DND-41 (cell line): Measurements from ENCODE around the gene TF.

ENCODE experiments used
- ATAC-seq: fragments of 200-7000 bp; cut with Tn5 transposase; 3 replicates; pipeline ENCODE4 v1.9.1; 2021; ENCODE audit warnings: low read depth; ENCODE audit not compliant: insufficient read depth
- DNase-seq: peaks from one replicate; pipeline ENCODE4 v3.0.0-alpha.2; 2020
- H2AFZ ChIP-seq: 2 replicates; pipeline ENCODE4 v1.6.0; 2012; ENCODE audit warnings: low read depth, low read length
- H3K27ac ChIP-seq: 2 replicates; pipeline ENCODE4 v1.5.1; 2012; ENCODE audit warnings: low read length, inconsistent platforms
- H3K27me3 ChIP-seq: fragments of 200-600 bp; sonication (generic); 2 replicates; pipeline ENCODE4 v1.6.0; 2012; ENCODE audit warnings: low read length, mild to moderate bottlenecking, inconsistent platforms; ENCODE audit not compliant: insufficient read depth, poor library complexity
- H3K36me3 ChIP-seq: 2 replicates; pipeline ENCODE4 v1.5.1; 2012; ENCODE audit warnings: low read length, inconsistent platforms; ENCODE audit not compliant: insufficient read depth
- H3K4me1 ChIP-seq: 2 replicates; pipeline ENCODE4 v1.5.1; 2012; ENCODE audit warnings: mild to moderate bottlenecking, low read length; ENCODE audit not compliant: insufficient read depth
- H3K4me2 ChIP-seq: 2 replicates; pipeline ENCODE4 v1.6.0; 2012; ENCODE audit warnings: mild to moderate bottlenecking, moderate library complexity, low read length, inconsistent platforms; ENCODE audit not compliant: insufficient read depth
- H3K4me3 ChIP-seq, 2 experiments: fragments of 200-600 bp in 1 of 2; shearing (Covaris generic) in 1 of 2; 2 replicates each; pipeline ENCODE4 v1.5.1; 2012 to 2016; ENCODE audit warnings: inconsistent platforms in 2 of 2, low read length in 2 of 2, mild to moderate bottlenecking in 2 of 2, low read depth in 1 of 2, moderate library complexity in 1 of 2
- H3K79me2 ChIP-seq: 2 replicates; pipeline ENCODE4 v1.6.0; 2012; ENCODE audit warnings: low read length, inconsistent platforms; ENCODE audit not compliant: insufficient read depth
- H3K9ac ChIP-seq: 2 replicates; pipeline ENCODE4 v1.6.0; 2012; ENCODE audit warnings: low read depth, mild to moderate bottlenecking, inconsistent platforms, low read length, moderate library complexity
- H3K9me3 ChIP-seq: 2 replicates; pipeline ENCODE4 v1.5.1; 2012; ENCODE audit warnings: low read length, moderate library complexity, mild to moderate bottlenecking, inconsistent platforms; ENCODE audit not compliant: insufficient read depth, severe bottlenecking
- H4K20me1 ChIP-seq: 2 replicates; pipeline ENCODE4 v1.6.0; 2012; ENCODE audit warnings: low read length; ENCODE audit not compliant: insufficient read depth
- EZH2 ChIP-seq: IDR thresholded peaks from 3 replicates; pipeline ENCODE4 v1.6.1; 2012; ENCODE audit warnings: borderline replicate concordance, low read depth, mild to moderate bottlenecking, moderate library complexity, low read length, inconsistent platforms; ENCODE audit not compliant: severe bottlenecking
- TF ChIP-seq, protein P1 (sequence below): IDR thresholded peaks from 2 replicates; pipeline ENCODE4 v1.5.1; 2012; ENCODE audit warnings: borderline replicate concordance, low read length, moderate library complexity, mild to moderate bottlenecking; ENCODE audit not compliant: poor library complexity, severe bottlenecking; ENCODE audit errors: extremely low read depth

The TF gene

DNA sequence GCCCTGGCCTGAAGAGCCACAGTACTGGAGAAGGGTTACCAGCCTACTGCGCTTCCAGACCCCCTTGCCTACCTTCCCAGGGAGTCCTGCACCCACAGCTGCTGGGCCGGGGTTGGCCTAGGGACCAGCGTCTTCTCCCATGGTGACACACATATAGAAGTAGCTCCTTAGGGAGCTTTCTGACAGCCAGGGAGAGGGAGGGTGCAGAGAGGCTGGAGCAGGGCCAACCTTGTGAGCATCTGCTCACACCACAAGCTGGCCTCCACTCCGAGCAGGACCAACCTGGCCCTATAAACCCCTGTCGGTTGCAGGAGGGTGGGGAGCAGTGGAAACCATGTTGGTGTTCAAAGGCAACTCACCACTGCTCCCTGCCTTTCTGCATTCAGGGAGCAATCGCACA, 94.6 kb downstream of the TF start:
- H2AFZ ChIP-seq = no peak overlapping the region
- H3K36me3 ChIP-seq = no peaks in the 10 kb centered on the region
- DNase-seq (no peak), ATAC-seq (no peak)
- TF ChIP-seq, protein P1, sequence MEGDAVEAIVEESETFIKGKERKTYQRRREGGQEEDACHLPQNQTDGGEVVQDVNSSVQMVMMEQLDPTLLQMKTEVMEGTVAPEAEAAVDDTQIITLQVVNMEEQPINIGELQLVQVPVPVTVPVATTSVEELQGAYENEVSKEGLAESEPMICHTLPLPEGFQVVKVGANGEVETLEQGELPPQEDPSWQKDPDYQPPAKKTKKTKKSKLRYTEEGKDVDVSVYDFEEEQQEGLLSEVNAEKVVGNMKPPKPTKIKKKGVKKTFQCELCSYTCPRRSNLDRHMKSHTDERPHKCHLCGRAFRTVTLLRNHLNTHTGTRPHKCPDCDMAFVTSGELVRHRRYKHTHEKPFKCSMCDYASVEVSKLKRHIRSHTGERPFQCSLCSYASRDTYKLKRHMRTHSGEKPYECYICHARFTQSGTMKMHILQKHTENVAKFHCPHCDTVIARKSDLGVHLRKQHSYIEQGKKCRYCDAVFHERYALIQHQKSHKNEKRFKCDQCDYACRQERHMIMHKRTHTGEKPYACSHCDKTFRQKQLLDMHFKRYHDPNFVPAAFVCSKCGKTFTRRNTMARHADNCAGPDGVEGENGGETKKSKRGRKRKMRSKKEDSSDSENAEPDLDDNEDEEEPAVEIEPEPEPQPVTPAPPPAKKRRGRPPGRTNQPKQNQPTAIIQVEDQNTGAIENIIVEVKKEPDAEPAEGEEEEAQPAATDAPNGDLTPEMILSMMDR = no peak
- TF ChIP-seq EZH2 = no peak
- H3K27me3 ChIP-seq = peaks cover 3% of the 10 kb centered on the region
- no peaks in the 10 kb centered on the region for H3K4me1 ChIP-seq
- H3K9me3 ChIP-seq = no peaks in the 10 kb centered on the region
- H3K79me2 ChIP-seq = no peaks in the 10 kb centered on the region
- H3K9ac ChIP-seq = no peak overlapping the region
- H3K27ac ChIP-seq = no peak overlapping the region
- no peaks in the 10 kb centered on the region for H4K20me1 ChIP-seq
- H3K4me2 ChIP-seq = no peak overlapping the region
- no peak overlapping the region for H3K4me3 ChIP-seq

DNA sequence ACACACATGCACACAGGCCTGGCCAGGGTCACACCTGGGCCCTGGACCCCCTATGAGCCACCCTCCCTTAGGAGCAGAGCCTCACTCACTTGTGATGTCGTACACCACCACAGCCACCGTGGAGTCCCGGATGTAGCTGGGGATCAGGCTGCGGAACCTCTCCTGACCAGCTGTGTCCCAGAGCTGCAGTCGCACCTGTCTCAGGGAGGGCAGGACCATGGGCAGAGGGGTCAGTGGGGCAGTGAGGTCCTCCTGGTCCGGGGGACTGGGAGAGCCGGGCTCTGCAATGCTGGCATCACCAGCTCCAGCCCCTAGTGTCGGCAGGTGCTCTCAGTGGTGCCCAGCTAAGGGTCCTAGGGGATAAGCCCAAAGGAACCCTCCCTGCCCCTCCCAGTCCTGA, 95.0 kb downstream of the TF start:
- TF ChIP-seq EZH2 = no peak
- TF ChIP-seq, protein P1 = no peak
- H3K9me3 ChIP-seq = no peaks in the 10 kb centered on the region
- no peaks in the 10 kb centered on the region for H3K4me1 ChIP-seq
- H3K27ac ChIP-seq = no peak overlapping the region
- H2AFZ ChIP-seq = no peak overlapping the region
- H3K79me2 ChIP-seq = no peaks in the 10 kb centered on the region
- H4K20me1 ChIP-seq = no peaks in the 10 kb centered on the region
- no peak overlapping the region for H3K9ac ChIP-seq
- ATAC-seq (no peak), DNase-seq (no peak)
- H3K36me3 ChIP-seq = no peaks in the 10 kb centered on the region
- no peak overlapping the region for H3K4me3 ChIP-seq
- no peak overlapping the region for H3K4me2 ChIP-seq
- peaks cover 3% of the 10 kb centered on the region for H3K27me3 ChIP-seq

DNA sequence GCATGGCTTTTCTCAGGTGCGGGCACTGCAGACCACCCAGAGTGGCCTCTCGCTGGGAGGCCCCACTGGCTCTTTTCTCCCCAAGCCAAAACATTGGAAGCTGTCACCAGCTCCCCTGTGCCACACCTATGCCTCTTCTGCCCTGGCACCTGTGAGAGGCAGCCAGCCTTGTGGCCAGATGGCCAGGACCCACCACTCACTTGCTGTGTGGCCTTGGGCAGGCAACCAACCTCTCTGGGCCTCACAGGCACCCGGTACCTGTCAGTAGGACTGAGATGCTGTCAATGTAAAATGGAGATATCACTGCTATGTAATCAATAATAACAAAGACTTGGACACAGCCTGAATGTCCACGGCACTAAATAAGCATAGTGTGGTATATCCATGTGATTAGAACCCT, 96.0 kb downstream of the TF start:
- Histone ChIP-seq H3K4me1 (no peaks in the 10 kb centered on the region), H3K27ac (no peak overlapping the region), H2AFZ (no peak overlapping the region), H3K27me3 (peaks cover 7% of the 10 kb centered on the region), H3K36me3 (no peaks in the 10 kb centered on the region), H3K79me2 (no peaks in the 10 kb centered on the region), H3K9me3 (no peaks in the 10 kb centered on the region), H3K9ac (no peak overlapping the region), H4K20me1 (no peaks in the 10 kb centered on the region), H3K4me3 (no peak overlapping the region), H3K4me2 (no peak overlapping the region)
- TF ChIP-seq, protein P1 = no peak
- no peak for TF ChIP-seq EZH2
- ATAC-seq (no peak), DNase-seq (no peak)

DNA sequence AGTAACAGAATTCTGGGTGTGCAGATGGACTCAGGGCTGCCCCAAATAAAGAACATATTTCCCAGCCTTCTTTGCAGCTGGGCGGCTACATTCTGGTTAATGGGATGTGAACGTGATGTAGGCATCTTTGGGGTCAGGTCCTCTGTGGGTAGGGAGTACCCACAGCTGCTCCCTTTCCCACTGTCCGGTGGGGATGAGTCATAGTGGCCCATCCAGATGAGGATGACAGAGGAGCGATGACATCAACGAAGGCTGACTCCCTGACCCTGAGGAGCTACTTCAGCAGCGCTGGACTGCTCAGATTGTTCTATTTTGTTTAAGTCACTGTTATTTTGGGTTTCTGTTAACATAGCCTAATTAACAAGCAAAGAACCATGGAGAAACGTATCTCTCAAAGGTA, 97.4 kb downstream of the TF start:
- DNase-seq (no peak), ATAC-seq (no peak)
- Histone ChIP-seq H3K4me2 (no peak overlapping the region), H3K4me3 (no peak overlapping the region), H3K9ac (no peak overlapping the region), H3K79me2 (no peaks in the 10 kb centered on the region), H2AFZ (no peak overlapping the region), H4K20me1 (no peaks in the 10 kb centered on the region), H3K27ac (no peak overlapping the region), H3K4me1 (no peaks in the 10 kb centered on the region), H3K27me3 (peaks cover 11% of the 10 kb centered on the region), H3K36me3 (no peaks in the 10 kb centered on the region), H3K9me3 (no peaks in the 10 kb centered on the region)
- TF ChIP-seq EZH2 = no peak
- TF ChIP-seq, protein P1 = no peak
